ENCODE measurements around the gene GNG3. TPM values are rescaled to one million over a fixed set of nuclear protein-coding genes. Genes with fewer than 3 reads are reported as not detected.
"Not testable (repeated sequence)": the region's sequence is repeated elsewhere in the genome, so short reads cannot be mapped to it uniquely, and the experiment has no call there.

The GNG3 gene
- total RNA-seq, 1 experiment from 2014 or later: not detected

GRCh38 chr11:62716816-62717215, 9.3 kb downstream of the GNG3 start:
- no peak for DNase-seq (ENCODE audit: low spot score)

- no peak for DNase-seq (ENCODE audit: low spot score)
Measured at GRCh38 chr11:62719302-62719978, 12.0 kb downstream of the GNG3 start.

DNA sequence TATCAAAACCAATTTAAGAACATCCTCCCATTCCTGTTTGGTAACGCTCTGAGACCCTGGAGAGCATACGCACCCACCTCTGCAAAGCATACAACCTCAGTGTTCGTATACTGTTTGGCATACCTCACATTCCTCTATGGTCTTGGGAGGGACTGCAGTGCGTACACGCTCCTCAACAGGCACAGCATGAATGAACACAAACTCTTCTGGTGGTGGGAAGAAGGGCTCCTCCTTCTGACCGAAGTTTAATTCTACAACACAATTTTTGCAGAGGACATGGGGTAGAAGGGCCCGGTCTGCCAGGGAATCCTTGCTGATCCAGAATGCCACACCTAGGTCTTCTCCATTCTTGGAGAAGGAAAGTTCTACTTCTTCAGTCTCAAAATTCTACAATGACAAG, 14.5 kb downstream of the GNG3 start:
- no peak for DNase-seq (ENCODE audit: low spot score)

GRCh38 chr11:62724171-62724570, 16.7 kb downstream of the GNG3 start:
- DNase-seq (ENCODE audit: low spot score): no peak

DNA sequence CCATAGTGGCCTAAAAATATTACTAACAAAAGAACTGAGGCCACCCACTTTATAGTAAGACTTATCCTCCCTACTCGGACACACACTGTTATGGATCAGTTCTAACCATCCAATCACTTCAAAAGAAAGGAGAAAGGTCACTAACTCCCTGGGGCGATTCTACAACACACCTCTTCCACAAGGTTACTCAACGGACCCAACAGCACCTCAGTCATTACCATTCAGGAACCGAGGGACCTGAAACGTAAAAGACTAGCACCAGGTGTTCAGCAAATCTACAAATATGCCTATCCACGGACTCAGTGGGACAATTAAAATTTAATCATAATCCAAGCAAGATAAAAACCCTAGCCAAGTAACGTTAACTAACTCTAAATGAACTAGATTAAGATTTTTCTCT, 18.2 kb downstream of the GNG3 start:
- DNase-seq (ENCODE audit: low spot score): peak; percentile 19

DNA sequence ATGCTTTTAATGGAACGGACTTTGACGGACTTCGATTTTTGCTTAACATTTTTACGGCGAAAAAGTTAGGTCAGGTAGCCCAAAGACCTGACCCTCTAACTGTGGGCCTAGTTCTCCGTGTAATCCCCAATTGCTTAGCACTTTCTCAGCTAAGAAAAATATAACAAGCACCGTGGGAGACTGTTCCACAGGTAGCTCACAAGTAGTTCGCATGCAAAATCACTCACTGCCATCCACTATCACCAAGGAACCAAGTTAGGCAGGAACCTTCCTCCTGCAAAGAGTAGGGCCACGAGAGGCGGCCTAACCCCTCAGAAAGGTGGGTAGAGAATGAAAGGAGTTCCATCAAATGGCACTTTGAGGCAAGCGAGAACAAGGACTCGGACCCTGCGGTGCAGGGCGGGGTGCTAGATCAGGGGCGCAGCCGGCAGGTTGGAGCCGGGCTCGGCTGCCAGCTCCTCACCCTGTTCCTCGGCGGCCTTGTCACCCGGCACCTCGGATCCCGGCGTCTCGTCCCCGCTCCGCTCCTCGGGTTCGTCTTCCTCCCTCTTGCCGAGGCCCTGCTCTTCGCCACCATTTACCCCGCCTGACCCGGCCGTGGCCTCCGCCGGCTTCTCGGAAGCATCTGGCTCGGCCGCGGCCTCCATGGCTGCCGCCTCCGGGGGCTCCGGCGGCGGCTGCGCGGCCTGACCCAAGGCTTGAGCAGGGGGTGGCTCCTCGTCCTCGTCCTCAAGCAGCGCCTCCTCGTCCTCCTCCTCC, 18.9 kb downstream of the GNG3 start:
- no peak for DNase-seq (ENCODE audit: low spot score)

GRCh38 chr11:62726915-62727164, 19.4 kb downstream of the GNG3 start:
- no peak for DNase-seq (ENCODE audit: low spot score)

GRCh38 chr11:62727165-62727871, 19.8 kb downstream of the GNG3 start, which contains the start of gene HNRNPUL2:
TSS of gene HNRNPUL2 (minus strand) at chr11:62727457. CDS start at chr11:62727156, 301 bp downstream.
- DNase-seq (ENCODE audit: low spot score): peak; percentile 97

GRCh38 chr11:62727872-62728170, 20.3 kb downstream of the GNG3 start:
- peak; percentile 97 for DNase-seq (ENCODE audit: low spot score)

DNA sequence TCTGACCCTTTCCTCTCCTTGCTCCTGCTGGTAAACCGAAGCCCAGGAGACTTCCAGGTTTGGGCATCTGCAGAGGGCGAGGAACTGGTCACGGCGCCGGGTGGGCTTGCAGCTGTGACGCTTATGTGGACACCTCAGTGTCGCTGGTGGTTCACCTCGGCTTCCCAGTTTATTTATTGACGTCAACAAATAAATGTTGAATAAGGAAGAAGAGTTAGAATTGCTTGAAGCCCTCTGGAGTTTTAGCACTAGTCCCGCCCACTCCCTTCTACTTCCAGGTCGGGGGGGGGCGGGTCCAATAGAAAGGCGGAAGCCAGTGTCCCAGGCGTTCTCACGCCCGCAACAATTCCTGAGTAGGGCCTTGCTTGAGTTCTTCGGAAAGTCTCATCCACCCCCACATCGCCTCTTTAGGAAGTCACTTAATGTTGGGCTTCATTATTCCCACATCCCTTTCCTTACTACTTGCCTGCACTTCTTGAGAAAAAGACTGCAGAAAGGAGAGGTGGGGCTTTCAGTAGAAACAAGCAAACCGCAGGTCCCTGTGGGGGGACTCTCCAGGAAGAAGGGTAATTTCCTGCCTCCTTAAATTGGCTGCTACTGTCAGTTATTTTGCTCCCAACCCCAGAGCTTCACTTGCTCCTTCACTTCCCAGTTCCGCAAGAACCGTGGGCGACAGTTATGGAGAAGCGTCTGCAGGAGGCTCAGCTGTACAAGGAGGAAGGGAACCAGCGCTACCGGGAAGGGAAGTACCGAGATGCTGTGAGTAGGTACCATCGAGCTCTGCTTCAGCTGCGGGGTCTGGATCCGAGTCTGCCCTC, 20.9 kb downstream of the GNG3 start, which contains the start of gene TTC9C:
TTC9C (plus strand) TSS at position 316 of the 818 bp plus-strand sequence; CDS start at position 679, 363 bp downstream.
- peak; percentile 82 for DNase-seq (ENCODE audit: low spot score)

GRCh38 chr11:62730076-62730475, 22.6 kb downstream of the GNG3 start:
- DNase-seq (ENCODE audit: low spot score): not testable (repeated sequence)

DNA sequence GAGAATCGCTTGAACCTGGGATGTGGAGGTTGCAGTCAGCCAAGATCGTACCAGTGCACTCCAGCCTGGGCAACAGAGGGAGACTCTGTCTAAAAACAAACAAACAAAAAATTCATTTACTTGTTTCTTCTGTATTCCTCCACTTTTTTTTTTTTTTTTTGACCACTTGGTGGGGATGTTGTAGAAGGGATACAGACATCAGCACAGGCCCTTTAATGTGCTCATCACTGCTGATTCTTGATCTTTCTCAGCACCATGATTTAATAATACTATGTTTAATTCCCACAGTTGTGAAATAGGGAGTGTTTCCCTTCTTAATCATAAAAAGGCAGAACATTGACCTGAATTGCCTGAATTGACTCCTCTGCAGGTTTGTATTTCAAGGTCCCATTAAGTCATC, 25.4 kb downstream of the GNG3 start:
- DNase-seq (ENCODE audit: low spot score): no peak

GRCh38 chr11:62737196-62737595, 29.7 kb downstream of the GNG3 start:
- DNase-seq (ENCODE audit: low spot score): no peak

- no peak for DNase-seq (ENCODE audit: low spot score)
Measured at GRCh38 chr11:62747475-62748160, 40.1 kb downstream of the GNG3 start.

GRCh38 chr11:62749931-62750330, 42.5 kb downstream of the GNG3 start:
- DNase-seq (ENCODE audit: low spot score): not testable (repeated sequence)

- no peak for DNase-seq (ENCODE audit: low spot score)
Measured at GRCh38 chr11:62752177-62752785, 44.8 kb downstream of the GNG3 start.

- DNase-seq (ENCODE audit: low spot score): no peak
Measured at GRCh38 chr11:62752994-62753735, 45.7 kb downstream of the GNG3 start.

DNA sequence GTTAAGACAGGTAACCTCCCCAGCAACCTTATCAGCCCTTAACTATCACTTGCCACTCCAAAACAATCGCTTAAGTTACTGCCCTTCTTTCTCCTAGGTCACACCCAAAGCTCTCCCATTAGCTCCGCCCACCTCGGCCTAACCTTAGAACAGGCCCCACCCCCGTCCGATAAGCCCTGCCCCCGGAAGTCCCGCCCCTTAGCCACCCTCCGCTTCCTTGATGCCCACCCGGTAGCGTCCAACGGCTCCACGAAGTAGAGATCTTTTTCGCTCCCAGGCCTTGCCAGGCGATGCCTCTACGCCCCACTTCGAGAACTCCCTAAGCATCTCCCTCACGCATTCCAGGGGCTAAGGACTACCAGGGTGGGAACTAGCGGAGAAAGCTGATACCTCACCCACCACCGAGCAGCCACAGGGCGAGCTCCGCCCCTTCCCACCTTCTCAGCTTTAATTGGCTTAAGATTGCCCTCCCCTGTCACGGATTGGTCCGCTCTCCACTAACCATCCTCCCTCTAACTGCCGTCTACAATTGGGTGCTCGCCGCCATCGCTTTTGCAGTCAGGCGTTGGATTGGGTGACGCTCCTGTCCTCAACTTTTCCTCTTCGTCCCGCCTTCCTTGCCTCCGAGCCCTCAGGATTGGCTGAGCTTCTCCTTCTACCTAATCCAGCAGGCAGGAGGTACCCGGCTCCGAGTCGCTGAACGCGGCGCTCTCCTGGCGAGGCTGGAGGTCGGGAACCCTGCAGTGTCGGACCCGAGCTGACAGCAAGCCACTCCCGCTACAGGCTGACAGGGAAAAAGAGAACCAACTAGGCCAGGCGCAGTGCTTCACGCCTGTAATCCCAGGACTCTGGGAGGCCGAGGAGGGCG, 46.5 kb downstream of the GNG3 start, which contains the start of gene ZBTB3:
ZBTB3 (minus strand) TSS at position 425 of the 868 bp plus-strand sequence. CDS start 496 bp downstream, outside the sequence.
- peak; percentile 99 for DNase-seq (ENCODE audit: low spot score)

GRCh38 chr11:62755086-62755615, 47.7 kb downstream of the GNG3 start:
- no peak for DNase-seq (ENCODE audit: low spot score)

All from A172 (cell line).